Left ventricle myocardium inferior (tissue), 1 donor: ENCODE results near the gene SDHB. TPM values are rescaled to one million over a fixed set of nuclear protein-coding genes. Genes with fewer than 3 reads are reported as not detected.

ENCODE experiments used
- DNase-seq: peaks from one replicate; pipeline ENCODE4 v3.0.0-alpha.2; 2020
- H3K27ac ChIP-seq: fragments of 200-600 bp; replicated peaks from 2 replicates; pipeline ENCODE4 v1.8.0; 2021
- H3K27me3 ChIP-seq: fragments of 200-600 bp; 2 replicates; pipeline ENCODE4 v1.8.0; 2021; ENCODE audit warnings: low read depth
- H3K36me3 ChIP-seq: fragments of 200-600 bp; 2 replicates; pipeline ENCODE4 v1.8.0; 2021
- H3K4me1 ChIP-seq: fragments of 200-600 bp; 2 replicates; pipeline ENCODE4 v1.8.0; 2021
- H3K4me3 ChIP-seq: fragments of 200-600 bp; 2 replicates; pipeline ENCODE4 v1.8.0; 2021; ENCODE audit warnings: mild to moderate bottlenecking, moderate library complexity
- H3K9me3 ChIP-seq: fragments of 200-600 bp; replicated peaks from 2 replicates; pipeline ENCODE4 v1.8.0; 2021
- CTCF ChIP-seq: fragments of 200-600 bp; IDR thresholded peaks from 2 replicates; pipeline ENCODE4 v1.8.0; 2021; ENCODE audit warnings: antibody characterized with exemption, mild to moderate bottlenecking, borderline replicate concordance
- intact Hi-C: fragments of 100-400 bp; cut with micrococcal nuclease; formaldehyde crosslinking; loops from one replicate; pipeline ENCODE4 v1.11.0; 2022
- total RNA-seq: library from RNA; stranded (reverse); fragmentation: NEBNext Ultra II Directional; extraction: Animal tissue kit (Norgen Biotek cat#: 25700); gene quantifications from one replicate; pipeline ENCODE4 v1.2.1, GENCODE V29; 2021
- donor health status: DM: no; HTN: yes; CAD: no; lungs with severe emphysema.

Gene SDHB
- total RNA-seq, 1 donor from 2014 or later = 393 TPM

- Histone ChIP-seq H3K9me3 (no peaks in the 10 kb centered on the region), H3K4me3 (no peak overlapping the region), H3K27me3 (no peaks in the 10 kb centered on the region), H3K36me3 (peaks cover 13% of the 10 kb centered on the region), H3K4me1 (peaks cover 32% of the 10 kb centered on the region), H3K27ac (no peak overlapping the region)
- DNase-seq = no peak
- TF ChIP-seq CTCF = no peak
- intact Hi-C loops = no loop called here
These were observed 40.1 kb downstream of the SDHB start for GRCh38 chr1:17013491-17014320.

- no peak overlapping the region for H3K4me3 ChIP-seq
- TF ChIP-seq CTCF = no peak
- H3K27me3 ChIP-seq = no peaks in the 10 kb centered on the region
- H3K9me3 ChIP-seq = no peaks in the 10 kb centered on the region
- peaks cover 5% of the 10 kb centered on the region for H3K36me3 ChIP-seq
- peaks cover 32% of the 10 kb centered on the region for H3K4me1 ChIP-seq
- H3K27ac ChIP-seq = no peak overlapping the region
- intact Hi-C loops = no loop called here
- DNase-seq = no peak
These were observed 40.9 kb downstream of the SDHB start for GRCh38 chr1:17012775-17013490.

- H3K4me3 ChIP-seq = peak within 1 kb of the TSS; percentile 95
These were observed 42.2 kb downstream of the SDHB start, which contains the start of gene ATP13A2 for GRCh38 chr1:17011439-17012307. Gene ATP13A2 (minus strand): TSS chr1:17011928. CDS start chr1:17011738, 190 bp downstream.

GRCh38 chr1:17011092-17011438, 42.8 kb downstream of the SDHB start:
- H3K27ac ChIP-seq = peak overlapping the region; percentile 77

More at GRCh38 chr1:17011439-17012307, 42.2 kb downstream of the SDHB start, which contains the start of gene ATP13A2:
- intact Hi-C loops = no loop called here
- no peak for TF ChIP-seq CTCF
- peak; percentile 80 for DNase-seq
- Histone ChIP-seq H3K4me1 (peaks cover 32% of the 10 kb centered on the region), H3K27ac (peak within 1 kb of the TSS; percentile 77), H3K9me3 (no peaks in the 10 kb centered on the region), H3K36me3 (no peaks in the 10 kb centered on the region), H3K27me3 (no peaks in the 10 kb centered on the region)

More at GRCh38 chr1:17011092-17011438, 42.8 kb downstream of the SDHB start:
- H3K4me1 ChIP-seq = peaks cover 32% of the 10 kb centered on the region
- H3K9me3 ChIP-seq = no peaks in the 10 kb centered on the region
- H3K4me3 ChIP-seq = peak overlapping the region; percentile 95
- TF ChIP-seq CTCF = no peak
- no peak for DNase-seq
- intact Hi-C loops = no loop called here
- H3K36me3 ChIP-seq = no peaks in the 10 kb centered on the region
- H3K27me3 ChIP-seq = no peaks in the 10 kb centered on the region
